Skeletal muscle satellite cell (primary cell): ENCODE data around the gene THYN1.

Source experiments
- H3K27me3 ChIP-seq: 2 replicates; pipeline ENCODE4 v1.7.0; 2013; ENCODE audit warnings: low read length; ENCODE audit not compliant: control insufficient read depth, insufficient read depth
- H3K36me3 ChIP-seq: 2 replicates; pipeline ENCODE4 v1.7.0; 2013; ENCODE audit warnings: mild to moderate bottlenecking, control low read depth, low read length; ENCODE audit not compliant: insufficient read depth
- H3K4me1 ChIP-seq: 2 replicates; pipeline ENCODE4 v1.7.0; 2013; ENCODE audit warnings: low read length; ENCODE audit not compliant: control insufficient read depth, insufficient read depth
- H3K4me2 ChIP-seq: 2 replicates; pipeline ENCODE4 v1.7.0; 2013; ENCODE audit warnings: mild to moderate bottlenecking, low read length
- H3K4me3 ChIP-seq: 2 replicates; pipeline ENCODE4 v1.7.0; 2013; ENCODE audit warnings: low read length
- H3K9ac ChIP-seq: 2 replicates; pipeline ENCODE4 v1.7.0; 2013; ENCODE audit warnings: mild to moderate bottlenecking, low read depth, low read length, moderate library complexity
- H3K9me3 ChIP-seq: replicated peaks from 2 replicates; pipeline ENCODE4 v1.7.0; 2013; ENCODE audit warnings: mild to moderate bottlenecking, control low read depth, low read length

THYN1 gene

GRCh38 chr11:134244593-134244992 lies 8.6 kb downstream of the THYN1 start:
- H3K9ac ChIP-seq = no peak overlapping the region
- no peak overlapping the region for H3K4me3 ChIP-seq
- no peaks in the 10 kb centered on the region for H3K27me3 ChIP-seq
- H3K4me1 ChIP-seq = no peaks in the 10 kb centered on the region
- H3K9me3 ChIP-seq = no peaks in the 10 kb centered on the region
- no peak overlapping the region for H3K4me2 ChIP-seq
- H3K36me3 ChIP-seq = peaks cover 73% of the 10 kb centered on the region

GRCh38 chr11:134243913-134244312 lies 9.2 kb downstream of the THYN1 start:
- Histone ChIP-seq H3K9ac (no peak overlapping the region), H3K9me3 (no peaks in the 10 kb centered on the region), H3K36me3 (peaks cover 71% of the 10 kb centered on the region), H3K4me3 (no peak overlapping the region), H3K4me1 (no peaks in the 10 kb centered on the region), H3K4me2 (no peak overlapping the region), H3K27me3 (no peaks in the 10 kb centered on the region)

GRCh38 chr11:134242376-134242775 lies 10.8 kb downstream of the THYN1 start:
- Histone ChIP-seq H3K4me1 (no peaks in the 10 kb centered on the region), H3K27me3 (no peaks in the 10 kb centered on the region), H3K9ac (no peak overlapping the region), H3K4me2 (no peak overlapping the region), H3K9me3 (no peaks in the 10 kb centered on the region), H3K4me3 (no peak overlapping the region), H3K36me3 (peaks cover 55% of the 10 kb centered on the region)

GRCh38 chr11:134240592-134240991 lies 12.6 kb downstream of the THYN1 start:
- H3K9ac ChIP-seq = no peak overlapping the region
- no peak overlapping the region for H3K4me3 ChIP-seq
- no peak overlapping the region for H3K4me2 ChIP-seq
- H3K4me1 ChIP-seq = no peaks in the 10 kb centered on the region
- H3K27me3 ChIP-seq = no peaks in the 10 kb centered on the region
- no peaks in the 10 kb centered on the region for H3K9me3 ChIP-seq
- peaks cover 39% of the 10 kb centered on the region for H3K36me3 ChIP-seq

GRCh38 chr11:134238956-134239355 lies 14.2 kb downstream of the THYN1 start:
- Histone ChIP-seq H3K36me3 (peaks cover 33% of the 10 kb centered on the region), H3K4me3 (no peak overlapping the region), H3K4me2 (no peak overlapping the region), H3K27me3 (no peaks in the 10 kb centered on the region), H3K9me3 (no peaks in the 10 kb centered on the region), H3K4me1 (no peaks in the 10 kb centered on the region), H3K9ac (no peak overlapping the region)

GRCh38 chr11:134237557-134237922 lies 15.6 kb downstream of the THYN1 start:
- Histone ChIP-seq H3K4me1 (no peaks in the 10 kb centered on the region), H3K36me3 (peaks cover 19% of the 10 kb centered on the region), H3K9ac (no peak overlapping the region), H3K4me3 (no peak overlapping the region), H3K4me2 (no peak overlapping the region), H3K27me3 (no peaks in the 10 kb centered on the region), H3K9me3 (no peaks in the 10 kb centered on the region)

- Histone ChIP-seq H3K4me3 (no peak overlapping the region), H3K9ac (no peak overlapping the region), H3K4me1 (no peaks in the 10 kb centered on the region), H3K9me3 (no peaks in the 10 kb centered on the region), H3K36me3 (peaks cover 15% of the 10 kb centered on the region), H3K4me2 (no peak overlapping the region), H3K27me3 (no peaks in the 10 kb centered on the region)
Observed at GRCh38 chr11:134236834-134237556, 16.2 kb downstream of the THYN1 start.

- no peak overlapping the region for H3K4me2 ChIP-seq
- no peak overlapping the region for H3K4me3 ChIP-seq
- H3K4me1 ChIP-seq = no peaks in the 10 kb centered on the region
- no peaks in the 10 kb centered on the region for H3K9me3 ChIP-seq
- H3K27me3 ChIP-seq = no peaks in the 10 kb centered on the region
- no peak overlapping the region for H3K9ac ChIP-seq
- peaks cover 17% of the 10 kb centered on the region for H3K36me3 ChIP-seq
Observed at GRCh38 chr11:134235399-134235798, 17.8 kb downstream of the THYN1 start.

GRCh38 chr11:134233729-134234179 lies 19.4 kb downstream of the THYN1 start:
- peaks cover 10% of the 10 kb centered on the region for H3K36me3 ChIP-seq
- H3K9ac ChIP-seq = no peak overlapping the region
- H3K4me2 ChIP-seq = no peak overlapping the region
- no peaks in the 10 kb centered on the region for H3K9me3 ChIP-seq
- no peak overlapping the region for H3K4me3 ChIP-seq
- H3K4me1 ChIP-seq = no peaks in the 10 kb centered on the region
- no peaks in the 10 kb centered on the region for H3K27me3 ChIP-seq

GRCh38 chr11:134231958-134232659 lies 21.0 kb downstream of the THYN1 start:
- Histone ChIP-seq H3K36me3 (peaks cover 10% of the 10 kb centered on the region), H3K4me1 (peaks cover under 1% of the 10 kb centered on the region), H3K4me3 (no peak overlapping the region), H3K27me3 (no peaks in the 10 kb centered on the region), H3K4me2 (no peak overlapping the region), H3K9me3 (no peaks in the 10 kb centered on the region), H3K9ac (no peak overlapping the region)

GRCh38 chr11:134230339-134230738 lies 22.8 kb downstream of the THYN1 start:
- no peaks in the 10 kb centered on the region for H3K27me3 ChIP-seq
- no peak overlapping the region for H3K4me2 ChIP-seq
- H3K4me3 ChIP-seq = no peak overlapping the region
- no peaks in the 10 kb centered on the region for H3K9me3 ChIP-seq
- H3K4me1 ChIP-seq = peaks cover 13% of the 10 kb centered on the region
- H3K36me3 ChIP-seq = peaks cover 10% of the 10 kb centered on the region
- H3K9ac ChIP-seq = no peak overlapping the region
